ENCODE data around the gene UGT1A6.
"Not testable (repeated sequence)": the region's sequence is repeated elsewhere in the genome, so short reads cannot be mapped to it uniquely, and the experiment has no call there.

Gene UGT1A6

GRCh38 chr2:233718552-233718951, 25.9 kb downstream of the UGT1A6 start, which contains the start of gene UGT1A4:
UGT1A4 (plus strand) TSS chr2:233718736; CDS start chr2:233718821, 85 bp downstream.
- DNase-seq (ENCODE audit: low spot score) = no peak

- DNase-seq (ENCODE audit: low spot score) = no peak
These were observed 36.1 kb downstream of the UGT1A6 start, which contains the start of gene UGT1A3 for GRCh38 chr2:233728723-233729301. UGT1A3 (plus strand) TSS chr2:233729042; CDS start chr2:233729127, 85 bp downstream.

GRCh38 chr2:233736868-233737653, 44.4 kb downstream of the UGT1A6 start:
- DNase-seq (ENCODE audit: low spot score) = not testable (repeated sequence)

GRCh38 chr2:233740870-233741269, 48.2 kb downstream of the UGT1A6 start:
- no peak for DNase-seq (ENCODE audit: low spot score)

- DNase-seq (ENCODE audit: low spot score) = no peak
These were observed 51.0 kb downstream of the UGT1A6 start for GRCh38 chr2:233743464-233744259.

GRCh38 chr2:233745073-233745755, 52.5 kb downstream of the UGT1A6 start:
- no peak for DNase-seq (ENCODE audit: low spot score)

GRCh38 chr2:233745838-233746237, 53.1 kb downstream of the UGT1A6 start:
- not testable (repeated sequence) for DNase-seq (ENCODE audit: low spot score)

GRCh38 chr2:233746475-233747282, 54.0 kb downstream of the UGT1A6 start:
- no peak for DNase-seq (ENCODE audit: low spot score)

- no peak for DNase-seq (ENCODE audit: low spot score)
These were observed 54.5 kb downstream of the UGT1A6 start for GRCh38 chr2:233747283-233747544.

GRCh38 chr2:233750689-233751088, 58.0 kb downstream of the UGT1A6 start:
- DNase-seq (ENCODE audit: low spot score) = not testable (repeated sequence)

GRCh38 chr2:233751212-233752009, 58.7 kb downstream of the UGT1A6 start:
- not testable (repeated sequence) for DNase-seq (ENCODE audit: low spot score)

- DNase-seq (ENCODE audit: low spot score) = no peak
These were observed 62.4 kb downstream of the UGT1A6 start for GRCh38 chr2:233754872-233755611.

GRCh38 chr2:233756429-233757081, 63.9 kb downstream of the UGT1A6 start:
- DNase-seq (ENCODE audit: low spot score) = no peak

- DNase-seq (ENCODE audit: low spot score) = no peak
These were observed 65.5 kb downstream of the UGT1A6 start for GRCh38 chr2:233758141-233758540.

- no peak for DNase-seq (ENCODE audit: low spot score)
These were observed 66.2 kb downstream of the UGT1A6 start for GRCh38 chr2:233758849-233759248.

- no peak for DNase-seq (ENCODE audit: low spot score)
These were observed 67.4 kb downstream of the UGT1A6 start, which contains the start of gene UGT1A1 for GRCh38 chr2:233760043-233760442. UGT1A1 (plus strand) TSS chr2:233760270; CDS start chr2:233760288, 18 bp downstream.

GRCh38 chr2:233761040-233761769, 68.5 kb downstream of the UGT1A6 start:
- DNase-seq (ENCODE audit: low spot score) = no peak

GRCh38 chr2:233764264-233764663, 71.6 kb downstream of the UGT1A6 start:
- no peak for DNase-seq (ENCODE audit: low spot score)

All from SK-N-DZ (cell line).